ENCODE results near the gene FOXP1.

GRCh38 chr3:71012971-71013370, 570.6 kb downstream of the FOXP1 start:
- no peak for TF ChIP-seq POLR2A (IDR thresholded peaks at IDR 0.05)
- TF ChIP-seq, protein P1, sequence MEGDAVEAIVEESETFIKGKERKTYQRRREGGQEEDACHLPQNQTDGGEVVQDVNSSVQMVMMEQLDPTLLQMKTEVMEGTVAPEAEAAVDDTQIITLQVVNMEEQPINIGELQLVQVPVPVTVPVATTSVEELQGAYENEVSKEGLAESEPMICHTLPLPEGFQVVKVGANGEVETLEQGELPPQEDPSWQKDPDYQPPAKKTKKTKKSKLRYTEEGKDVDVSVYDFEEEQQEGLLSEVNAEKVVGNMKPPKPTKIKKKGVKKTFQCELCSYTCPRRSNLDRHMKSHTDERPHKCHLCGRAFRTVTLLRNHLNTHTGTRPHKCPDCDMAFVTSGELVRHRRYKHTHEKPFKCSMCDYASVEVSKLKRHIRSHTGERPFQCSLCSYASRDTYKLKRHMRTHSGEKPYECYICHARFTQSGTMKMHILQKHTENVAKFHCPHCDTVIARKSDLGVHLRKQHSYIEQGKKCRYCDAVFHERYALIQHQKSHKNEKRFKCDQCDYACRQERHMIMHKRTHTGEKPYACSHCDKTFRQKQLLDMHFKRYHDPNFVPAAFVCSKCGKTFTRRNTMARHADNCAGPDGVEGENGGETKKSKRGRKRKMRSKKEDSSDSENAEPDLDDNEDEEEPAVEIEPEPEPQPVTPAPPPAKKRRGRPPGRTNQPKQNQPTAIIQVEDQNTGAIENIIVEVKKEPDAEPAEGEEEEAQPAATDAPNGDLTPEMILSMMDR (IDR thresholded peaks at IDR 0.05): no peak
